Left lung (tissue), 10 donors: ENCODE results near the gene PAPPA. TPM values are rescaled to one million over a fixed set of nuclear protein-coding genes. Genes with fewer than 3 reads are reported as not detected.

ENCODE experiments used
- ATAC-seq: fragments of 200-7000 bp; cut with Tn5 transposase; one replicate; pipeline ENCODE4 v1.9.1; 2020; ENCODE audit warnings: moderate library complexity
- DNase-seq, 4 donors: peaks; one replicate each; pipeline ENCODE4 v3.0.0-alpha.2; 2013 to 2020
- H3K27ac ChIP-seq, 2 donors: fragments of 200-600 bp; sonication (generic) in 1 of 2; one replicate each; pipeline versions ENCODE4 v1.5.0 to v1.8.0; 2020 to 2021
- H3K27me3 ChIP-seq, 2 donors: fragments of 200-600 bp; sonication (generic) in 1 of 2; one replicate each; pipeline versions ENCODE4 v1.5.0 to v1.8.0; 2020 to 2021
- H3K36me3 ChIP-seq, 2 donors: fragments of 200-600 bp; sonication (generic) in 1 of 2; one replicate each; pipeline versions ENCODE4 v1.5.0 to v1.8.0; 2020 to 2021
- H3K4me1 ChIP-seq, 2 donors: fragments of 200-600 bp; one replicate each; pipeline ENCODE4 v1.8.0; 2021
- H3K4me3 ChIP-seq, 2 donors: fragments of 200-600 bp; sonication (generic) in 1 of 2; one replicate each; pipeline versions ENCODE4 v1.5.0 to v1.8.0; 2020 to 2021; ENCODE audit warnings: mild to moderate bottlenecking in 1 of 2
- H3K9me3 ChIP-seq, 2 donors: fragments of 200-600 bp; sonication (generic) in 1 of 2; one replicate each; pipeline versions ENCODE4 v1.5.0 to v1.8.0; 2020 to 2021
- CTCF ChIP-seq, 2 donors: fragments of 200-600 bp; sonication (generic) in 1 of 2; IDR thresholded peaks; one replicate each; pipeline versions ENCODE4 v1.5.0 to v1.8.0; 2021; ENCODE audit warnings: antibody characterized with exemption in 2 of 2
- intact Hi-C, 2 donors: fragments of 100-400 bp; cut with DNase I; formaldehyde crosslinking; loops; one replicate each; pipeline versions ENCODE4 v1.11.2 to v1.14.2; 2022
- polyA plus RNA-seq, 6 donors: library from polyadenylated mRNA; unstranded; fragments of 120-200 nt; gene quantifications; one replicate each; pipeline ENCODE4 v1.2.1, GENCODE V29; 2013; ENCODE audit not compliant: insufficient read length in 6 of 6
- total RNA-seq, 2 donors: library from RNA; stranded (reverse); fragmentation: NEBNext Ultra II Directional; extraction: Animal tissue kit (Norgen Biotek cat#: 25700); gene quantifications; one replicate each; pipeline ENCODE4 v1.2.1, GENCODE V29; 2021
- donor health status: DM: no; HTN: yes; CAD: no.
- donor health status: DM: no; HTN: no; CAD: no.

The PAPPA gene
- total and polyA plus RNA-seq, 8 donors, result 1.1 to 9.8 (median 1.3) TPM

GRCh38 chr9:116387934-116388698 is 234.5 kb downstream of the PAPPA start:
- ATAC-seq, result peak; percentile 39
- no peaks in the 10 kb centered on the region for H3K27me3 ChIP-seq
- intact Hi-C loops, result no loop called here
- no peak for TF ChIP-seq CTCF (IDR thresholded peaks at IDR 0.05)
- H3K36me3 ChIP-seq, result no peaks in the 10 kb centered on the region
- no peak overlapping the region for H3K4me3 ChIP-seq
- no peaks in the 10 kb centered on the region for H3K4me1 ChIP-seq
- H3K9me3 ChIP-seq, result no peaks in the 10 kb centered on the region
- DNase-seq, result no peak
- H3K27ac ChIP-seq, result no peak overlapping the region

- intact Hi-C loops, result no loop called here
- H3K27me3 ChIP-seq, result no peaks in the 10 kb centered on the region
- no peak for TF ChIP-seq CTCF (IDR thresholded peaks at IDR 0.05)
- H3K9me3 ChIP-seq, result no peaks in the 10 kb centered on the region
- no peak overlapping the region for H3K27ac ChIP-seq
- DNase-seq, result no peak
- no peak overlapping the region for H3K4me3 ChIP-seq
- H3K4me1 ChIP-seq, result no peaks in the 10 kb centered on the region
- H3K36me3 ChIP-seq, result no peaks in the 10 kb centered on the region
- no peak for ATAC-seq
Observed at GRCh38 chr9:116389541-116390302, 236.1 kb downstream of the PAPPA start.

DNA sequence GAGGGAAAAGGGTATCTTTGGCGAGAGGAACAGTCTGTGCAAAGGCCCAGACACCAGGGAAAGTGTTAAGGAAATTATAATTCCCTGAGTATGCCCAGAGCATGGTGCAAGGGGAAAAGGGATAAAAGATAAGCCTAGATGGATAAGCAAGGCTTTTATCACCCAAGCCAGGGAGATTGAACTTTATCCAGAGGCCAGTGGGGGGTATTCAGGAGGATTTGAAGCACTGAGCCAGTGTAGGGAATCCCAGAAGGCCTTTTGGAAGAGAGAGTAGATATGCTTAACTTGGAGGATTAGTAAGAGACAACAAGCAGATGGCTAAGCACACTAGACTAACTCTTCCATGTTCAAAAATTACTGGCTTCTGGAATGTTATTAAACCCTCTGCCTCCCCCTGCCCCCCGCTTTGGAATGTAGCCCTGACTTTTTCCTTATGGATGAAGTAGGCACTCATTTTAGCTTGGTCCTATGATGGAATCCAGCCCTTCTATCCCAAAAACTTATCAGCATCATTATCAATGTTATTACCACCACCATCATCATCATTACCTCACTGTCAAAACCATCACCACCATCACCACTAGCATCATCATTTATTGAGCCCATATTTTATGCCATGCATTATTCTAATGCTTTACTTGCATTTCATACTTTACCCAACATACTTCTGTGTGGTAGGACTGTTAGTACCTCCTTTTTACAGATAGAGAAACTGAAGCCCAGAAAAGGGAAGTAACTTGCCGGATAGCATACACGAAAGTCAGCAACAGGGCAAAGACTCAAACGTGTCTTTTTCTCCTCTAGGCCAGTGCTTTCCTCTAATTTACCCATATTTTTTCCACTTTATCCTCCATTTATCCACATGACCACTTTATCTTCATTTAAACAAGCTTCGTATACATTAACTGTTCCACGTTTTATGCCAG is 237.0 kb downstream of the PAPPA start:
- DNase-seq, result no peak
- TF ChIP-seq CTCF (IDR thresholded peaks at IDR 0.05), result no peak
- Histone ChIP-seq H3K4me3 (no peak overlapping the region), H3K27ac (no peak overlapping the region), H3K27me3 (no peaks in the 10 kb centered on the region), H3K36me3 (no peaks in the 10 kb centered on the region), H3K9me3 (no peaks in the 10 kb centered on the region), H3K4me1 (no peaks in the 10 kb centered on the region)
- intact Hi-C loops, result no loop called here
- no peak for ATAC-seq

DNA sequence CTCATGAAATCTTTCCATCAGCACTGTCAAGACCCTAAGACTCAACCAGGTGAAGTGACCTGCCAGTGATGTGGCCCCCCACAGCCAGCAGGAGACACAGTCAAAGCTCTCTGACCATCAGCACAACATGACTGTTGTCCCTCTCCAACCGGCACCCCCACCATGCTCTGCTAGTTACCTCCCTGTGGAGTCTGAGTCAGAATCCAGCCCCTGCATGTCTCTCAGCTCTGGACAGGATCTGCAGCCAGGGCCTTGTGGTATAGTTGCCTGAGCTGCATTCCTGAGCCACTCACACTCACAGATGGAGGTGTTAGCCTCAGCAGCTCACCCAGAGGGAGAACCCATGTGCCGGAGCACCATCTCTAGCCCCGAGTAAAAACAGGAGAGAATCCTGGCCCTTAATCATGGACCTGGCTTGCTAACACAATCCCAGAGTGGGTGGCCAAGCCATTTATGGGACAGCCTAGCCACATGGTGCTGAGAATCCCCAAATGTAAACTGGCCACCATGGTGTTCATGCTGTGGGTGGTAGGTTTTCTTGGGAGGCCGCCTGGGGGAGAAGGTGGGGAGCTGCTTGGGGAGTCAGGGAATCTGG is 237.8 kb downstream of the PAPPA start:
- no peak for TF ChIP-seq CTCF (IDR thresholded peaks at IDR 0.05)
- no peaks in the 10 kb centered on the region for H3K9me3 ChIP-seq
- DNase-seq, result no peak
- H3K4me3 ChIP-seq, result no peak overlapping the region
- H3K36me3 ChIP-seq, result no peaks in the 10 kb centered on the region
- H3K4me1 ChIP-seq, result no peaks in the 10 kb centered on the region
- H3K27ac ChIP-seq, result no peak overlapping the region
- ATAC-seq, result peak; percentile 53
- intact Hi-C loops, result no loop called here
- no peaks in the 10 kb centered on the region for H3K27me3 ChIP-seq
